GM21723 (cell line): ENCODE data around the gene SNX6.
"Not testable (repeated sequence)": the region's sequence is repeated elsewhere in the genome, so short reads cannot be mapped to it uniquely, and the experiment has no call there.

Experiments
- ATAC-seq: cut with Tn5 transposase; IDR thresholded peaks from one replicate; pipeline ENCODE4 v1.9.1; 2021; ENCODE audit warnings: mild to moderate bottlenecking, moderate library complexity; ENCODE audit not compliant: unreplicated experiment

Gene SNX6

DNA sequence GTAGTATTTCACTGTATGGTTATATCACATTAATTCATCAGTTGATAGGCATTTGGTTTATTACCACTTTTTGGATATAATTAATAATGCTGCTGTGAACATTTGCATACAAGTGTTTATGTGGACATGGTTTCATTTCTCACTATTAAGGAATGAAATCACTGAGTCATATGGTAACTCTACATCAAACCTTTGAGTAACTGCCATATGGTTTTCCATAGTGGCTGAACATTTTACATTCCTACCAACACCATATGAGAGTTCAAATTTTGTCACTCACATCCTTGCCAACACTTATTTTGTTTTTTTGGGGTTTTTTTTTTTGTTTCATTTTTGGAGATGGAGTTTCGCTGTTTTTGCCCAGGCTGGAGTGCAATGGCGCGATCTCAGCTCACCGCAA lies 60.2 kb downstream of the SNX6 start:
- ATAC-seq = no peak

GRCh38 chr14:34568803-34569202 lies 61.1 kb downstream of the SNX6 start:
- ATAC-seq = no peak

GRCh38 chr14:34562776-34563150 lies 67.2 kb downstream of the SNX6 start:
- ATAC-seq = no peak

- not testable (repeated sequence) for ATAC-seq
Observed at GRCh38 chr14:34562037-34562775, 67.7 kb downstream of the SNX6 start.

GRCh38 chr14:34556498-34556829 lies 73.5 kb downstream of the SNX6 start:
- peak; percentile 63 for ATAC-seq

DNA sequence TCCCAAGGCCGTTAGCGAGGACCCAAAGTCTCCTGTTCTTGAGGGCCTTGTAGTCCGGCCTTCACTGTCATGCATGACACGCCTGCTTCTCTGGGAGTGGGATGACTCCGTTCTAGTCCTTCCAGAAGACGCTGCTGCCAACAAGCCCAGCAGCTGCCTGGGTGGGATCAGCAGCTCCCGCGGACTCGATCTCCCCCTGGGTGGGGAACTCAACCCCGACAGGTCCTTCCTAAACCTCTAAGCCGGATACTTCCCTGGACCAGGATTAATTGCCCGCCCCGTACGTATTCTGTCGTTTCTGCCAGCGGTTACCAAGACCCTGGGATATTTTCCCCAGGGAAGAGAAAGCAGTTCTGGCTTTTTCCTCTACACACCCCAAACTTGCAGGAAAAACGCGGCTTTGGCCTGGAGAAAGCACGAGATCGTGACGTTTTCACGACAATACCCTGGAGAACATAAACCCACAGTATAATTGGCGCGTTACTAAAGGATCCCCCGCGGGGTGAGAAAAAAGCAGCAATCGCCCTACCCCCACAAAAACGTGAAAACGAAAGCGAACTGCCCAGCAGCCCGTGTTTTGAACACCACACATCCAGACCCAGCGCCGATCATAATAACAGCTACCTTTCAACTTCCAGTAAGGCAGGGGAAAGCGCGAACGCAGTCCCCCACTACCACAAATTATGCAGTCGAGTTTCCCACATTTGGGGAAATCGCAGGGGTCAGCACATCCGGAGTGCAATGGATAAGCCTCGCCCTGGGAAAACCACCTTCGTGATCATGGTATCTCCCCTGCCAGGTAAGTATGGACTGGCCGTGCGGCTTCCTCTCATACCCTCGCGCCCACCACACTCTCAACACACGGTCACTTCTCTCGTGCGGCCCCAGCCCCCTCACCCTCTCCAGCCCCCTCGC lies 74.1 kb downstream of the SNX6 start:
- ATAC-seq = peak; percentile 79

DNA sequence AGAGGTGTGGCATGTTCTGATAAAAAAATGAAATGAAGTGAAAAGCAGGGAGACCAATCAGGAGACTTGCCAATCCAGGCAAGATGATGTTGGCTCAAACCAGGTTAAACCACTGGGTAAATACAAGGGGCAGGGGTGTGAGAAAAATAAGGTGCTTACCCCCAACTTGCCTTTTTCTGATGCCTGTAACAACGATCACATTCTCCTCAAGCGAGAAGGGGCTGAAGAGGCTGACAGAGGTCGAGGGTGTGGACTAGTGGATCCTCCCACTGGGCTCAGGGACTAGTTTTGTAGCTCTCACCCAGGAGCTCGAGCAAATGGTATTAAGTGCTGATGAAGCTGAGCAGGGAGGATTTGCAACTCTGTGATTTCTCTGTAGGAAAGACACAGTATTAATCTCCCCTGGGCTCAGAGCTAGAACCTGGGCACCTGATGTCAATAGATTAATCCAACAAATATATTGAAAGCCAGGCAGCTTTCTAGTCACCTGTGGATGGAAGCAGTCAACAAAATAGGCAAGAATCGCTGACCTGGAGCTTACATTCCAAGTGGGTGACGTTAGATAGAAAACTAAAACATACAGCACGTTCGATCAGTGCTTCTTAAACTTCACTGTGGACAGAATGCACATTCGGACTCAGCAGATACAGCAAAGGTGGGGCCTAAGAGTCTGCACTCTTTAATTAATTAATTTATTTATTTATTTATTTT lies 75.3 kb downstream of the SNX6 start:
- no peak for ATAC-seq

GRCh38 chr14:34549276-34549966 lies 80.5 kb downstream of the SNX6 start:
- ATAC-seq = not testable (repeated sequence)

DNA sequence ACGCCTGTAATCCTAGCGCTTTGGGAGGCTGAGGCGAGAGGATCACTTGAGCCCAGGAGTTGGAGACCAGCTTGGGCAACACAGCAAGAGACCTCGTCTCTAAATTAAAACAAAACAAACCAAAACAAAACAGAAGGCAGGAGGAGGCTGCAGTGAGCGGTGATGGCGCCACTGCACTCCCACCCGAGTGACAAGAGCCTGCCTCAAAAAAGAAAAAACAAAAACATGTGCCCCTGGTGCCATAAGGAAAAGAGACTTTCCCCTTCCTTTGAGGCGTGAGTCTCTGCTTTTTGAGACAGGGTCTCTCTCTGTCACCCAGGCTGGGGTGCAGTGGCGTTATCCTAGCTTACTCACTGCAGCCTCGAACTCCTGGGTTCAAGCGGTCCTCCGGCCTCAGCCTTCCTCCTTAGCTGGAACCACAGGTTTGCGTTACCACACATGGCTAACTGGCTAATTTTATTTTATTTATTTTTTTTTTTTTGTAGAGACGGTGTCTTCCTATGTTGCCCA lies 81.4 kb downstream of the SNX6 start:
- ATAC-seq = no peak

DNA sequence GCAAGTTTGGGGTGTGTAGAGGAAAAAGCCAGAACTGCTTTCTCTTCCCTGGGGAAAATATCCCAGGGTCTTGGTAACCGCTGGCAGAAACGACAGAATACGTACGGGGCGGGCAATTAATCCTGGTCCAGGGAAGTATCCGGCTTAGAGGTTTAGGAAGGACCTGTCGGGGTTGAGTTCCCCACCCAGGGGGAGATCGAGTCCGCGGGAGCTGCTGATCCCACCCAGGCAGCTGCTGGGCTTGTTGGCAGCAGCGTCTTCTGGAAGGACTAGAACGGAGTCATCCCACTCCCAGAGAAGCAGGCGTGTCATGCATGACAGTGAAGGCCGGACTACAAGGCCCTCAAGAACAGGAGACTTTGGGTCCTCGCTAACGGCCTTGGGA lies 82.8 kb downstream of the SNX6 start:
- ATAC-seq = peak; percentile 32

- ATAC-seq = peak; percentile 79
Observed at GRCh38 chr14:34546272-34547135, 83.4 kb downstream of the SNX6 start.

GRCh38 chr14:34540181-34541059 lies 89.5 kb downstream of the SNX6 start:
- not testable (repeated sequence) for ATAC-seq

DNA sequence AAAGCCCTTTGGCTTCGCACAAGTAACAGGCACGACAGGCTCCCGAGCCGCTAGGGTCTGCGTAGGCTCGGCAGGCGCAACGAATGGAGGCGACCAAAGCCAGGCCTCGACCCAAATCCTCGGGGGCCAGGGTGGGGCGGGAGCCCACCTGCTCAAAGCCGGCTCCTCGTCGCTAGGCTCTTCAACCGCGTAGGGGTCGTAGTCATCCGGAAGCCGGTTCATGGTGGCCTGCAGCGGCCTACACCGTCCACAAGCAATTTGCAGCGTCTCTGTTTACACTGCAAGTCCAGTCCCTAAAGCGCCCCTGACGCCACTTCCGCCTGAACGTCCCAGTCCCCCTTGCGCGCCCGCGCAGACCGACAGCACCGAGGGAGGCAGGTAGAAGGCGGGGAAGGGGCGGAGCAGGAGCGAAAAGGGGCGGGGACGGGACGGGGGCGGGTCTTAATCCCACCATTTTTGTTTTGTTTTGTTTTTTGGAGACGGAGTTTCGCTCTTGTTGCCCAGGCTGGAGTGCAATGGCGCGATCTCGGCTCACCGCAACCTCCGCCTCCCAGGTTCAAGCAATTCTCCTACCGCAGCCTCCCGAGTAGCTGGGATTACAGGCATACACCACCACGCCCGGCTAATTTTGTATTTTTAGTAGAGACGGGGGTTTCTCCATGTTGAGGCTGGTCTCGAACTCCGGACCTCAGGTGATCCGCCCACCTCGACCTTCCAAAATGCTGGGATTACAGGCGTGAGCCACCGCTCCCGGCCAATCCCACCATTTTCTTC lies 90.4 kb downstream of the SNX6 start, which contains the start of gene EAPP:
EAPP (minus strand) TSS at position 295 of the 774 bp plus-strand sequence; CDS start at position 222, 73 bp downstream.
- peak; percentile 99 for ATAC-seq

DNA sequence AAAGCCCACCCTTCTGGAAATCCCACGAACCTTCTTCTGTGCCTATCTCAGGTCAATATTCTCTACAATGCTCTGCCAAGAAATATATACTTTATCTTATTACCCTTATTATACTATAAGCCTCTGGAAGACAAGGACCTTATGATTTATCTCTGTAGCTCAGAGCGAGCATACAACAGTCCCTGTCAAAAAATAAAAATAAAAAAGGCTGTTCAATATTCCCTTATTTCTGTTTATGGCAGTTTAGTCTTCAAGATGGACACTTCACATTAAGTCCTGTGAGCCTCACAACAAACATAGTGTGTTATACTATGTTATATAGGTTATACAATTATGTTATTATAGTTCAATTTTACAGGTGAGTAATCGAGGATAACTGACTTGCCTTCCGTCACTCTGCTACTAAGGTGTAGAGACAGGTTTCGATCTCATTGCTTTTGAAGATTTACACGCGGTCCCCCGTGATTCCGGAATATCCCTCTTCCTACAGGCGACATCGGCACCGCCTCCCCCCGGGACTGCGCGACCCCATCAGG lies 91.0 kb downstream of the SNX6 start:
- no peak for ATAC-seq

- not testable (repeated sequence) for ATAC-seq
Observed at GRCh38 chr14:34538096-34538495, 91.9 kb downstream of the SNX6 start.

DNA sequence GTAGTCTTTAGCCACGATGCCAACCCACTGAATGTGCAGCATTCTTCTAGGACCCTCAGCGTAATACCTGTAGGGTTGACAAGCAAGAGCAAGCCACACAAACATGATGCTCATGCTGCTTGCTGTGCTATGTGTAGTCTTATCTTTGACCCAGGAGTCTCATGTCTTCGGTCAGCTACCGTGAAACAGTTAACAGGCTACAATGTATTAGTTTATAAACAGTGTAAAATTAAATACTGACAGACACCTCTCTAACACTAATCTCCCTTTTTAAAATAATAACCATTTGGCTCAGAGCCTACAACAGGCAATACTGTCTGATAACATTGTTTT lies 92.3 kb downstream of the SNX6 start:
- ATAC-seq = no peak

DNA sequence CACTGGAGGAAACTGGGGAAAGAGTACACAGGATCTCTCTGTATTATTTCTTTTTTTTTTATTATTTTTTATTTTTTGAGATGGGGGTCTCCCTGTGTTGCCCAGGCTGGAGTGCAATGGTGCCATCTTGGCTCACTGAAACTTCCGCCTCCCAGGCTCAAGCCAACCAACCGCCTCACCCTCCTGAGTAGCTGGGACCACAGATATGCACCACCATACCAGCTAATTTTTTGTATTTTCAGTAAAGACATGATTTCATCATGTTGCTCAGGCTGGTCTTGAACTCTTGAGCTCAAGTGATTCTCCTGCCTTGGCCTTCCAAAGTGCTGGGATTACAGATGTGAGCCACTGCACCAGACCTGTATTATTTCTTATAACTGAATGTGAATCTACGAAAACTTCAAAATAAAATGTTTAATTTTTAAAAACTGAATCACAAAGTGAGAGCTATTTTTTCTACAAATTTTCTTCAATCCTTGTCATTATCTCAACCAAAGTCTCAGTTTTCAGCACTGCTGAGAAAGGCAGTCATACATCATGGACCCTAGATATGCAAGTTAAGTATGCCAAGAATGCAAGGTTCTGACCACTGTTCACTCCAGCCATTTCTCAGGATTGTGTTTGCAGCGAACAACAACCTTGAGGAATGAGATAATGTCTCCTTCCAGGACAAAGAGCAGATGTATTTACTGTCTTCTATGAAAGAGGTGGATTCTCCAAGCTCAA lies 92.8 kb downstream of the SNX6 start:
- no peak for ATAC-seq
